GM18873 (cell line): ENCODE data around the gene KCNK4.
A peak's percentile ranks its signal among the peaks of the same experiment; 100 is the strongest.
"Not testable (repeated sequence)": the region's sequence is repeated elsewhere in the genome, so short reads cannot be mapped to it uniquely, and the experiment has no call there.

Experiments used
- ATAC-seq: cut with Tn5 transposase; IDR thresholded peaks from one replicate; pipeline ENCODE4 v1.9.1; 2021; ENCODE audit warnings: mild to moderate bottlenecking, moderate library complexity, moderate number of reproducible peaks; ENCODE audit not compliant: unreplicated experiment, low FRiP score

The KCNK4 gene

DNA sequence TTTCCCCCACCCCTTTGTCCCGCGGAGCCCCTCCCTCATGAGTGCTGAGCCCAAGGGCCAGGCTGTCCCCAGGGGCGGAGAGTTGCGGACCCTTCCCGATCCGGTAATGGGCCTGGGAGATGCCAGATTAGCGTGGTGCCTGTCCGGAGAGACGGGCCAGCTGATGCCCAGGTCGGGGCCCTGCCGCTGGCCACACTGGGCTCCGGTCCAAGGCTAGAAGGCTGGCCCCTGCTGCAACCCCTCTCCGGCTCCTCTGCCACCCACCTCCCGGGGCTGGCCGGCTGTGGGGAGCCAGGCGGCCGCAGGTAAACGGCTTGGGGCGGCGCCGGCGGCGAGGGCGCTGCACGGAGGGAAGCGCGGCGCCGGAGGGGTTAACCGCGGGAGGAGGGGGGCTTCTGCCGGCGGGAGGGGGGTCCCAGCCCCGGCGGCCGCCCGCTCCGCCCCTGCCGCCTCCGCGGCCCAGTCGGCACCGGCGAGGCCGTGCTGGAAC is at the start of gene KCNK4:
KCNK4 (plus strand) TSS at position 41 of the 490 bp plus-strand sequence. CDS start 1,717 bp downstream, outside the sequence.
- ATAC-seq, result no peak

DNA sequence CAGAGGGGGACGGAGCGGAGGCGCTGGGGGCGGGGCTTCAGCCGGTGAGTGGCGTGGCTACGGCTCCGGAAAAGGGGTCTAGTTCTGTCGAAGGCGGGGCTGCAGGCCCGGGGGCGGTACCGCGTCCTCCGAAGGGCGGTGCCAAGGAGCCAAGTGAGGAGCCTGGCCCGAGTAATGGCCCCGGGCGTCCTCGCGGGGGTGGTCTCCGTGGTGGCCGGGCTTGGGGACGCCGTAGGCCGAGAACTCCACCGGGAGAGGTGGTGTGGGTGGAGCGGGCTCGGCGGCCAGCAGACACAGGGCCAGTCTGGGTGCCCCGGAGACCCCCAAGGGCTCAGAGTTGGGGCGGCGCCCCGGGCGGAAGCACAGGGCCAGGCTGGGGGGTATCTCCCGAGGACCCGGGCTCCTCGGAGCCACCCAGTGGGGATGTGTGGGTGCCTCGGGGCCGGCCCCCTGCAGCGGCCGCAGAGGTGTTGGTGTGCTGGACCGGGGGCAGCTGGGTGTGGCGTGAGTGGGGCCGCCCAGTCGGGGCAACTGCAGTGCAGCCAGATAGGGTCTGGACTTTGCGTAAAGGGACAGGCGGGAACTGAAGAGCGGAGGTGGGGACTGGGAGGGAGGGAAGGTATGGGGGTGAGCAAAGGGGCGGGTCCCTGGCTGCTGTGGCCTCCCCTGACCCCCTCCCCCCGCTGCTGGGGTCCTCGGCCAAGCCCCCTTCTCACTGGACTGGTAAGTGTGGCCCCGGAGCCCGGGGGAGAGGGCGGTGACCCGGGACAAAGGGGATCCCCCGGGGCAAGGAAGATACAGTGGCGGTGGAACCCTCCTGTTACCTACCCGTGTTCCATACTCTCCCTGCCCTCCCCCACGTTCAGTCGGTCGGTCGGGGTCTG is 49.4 kb upstream of the KCNK4 start:
- ATAC-seq, result peak; percentile 49

DNA sequence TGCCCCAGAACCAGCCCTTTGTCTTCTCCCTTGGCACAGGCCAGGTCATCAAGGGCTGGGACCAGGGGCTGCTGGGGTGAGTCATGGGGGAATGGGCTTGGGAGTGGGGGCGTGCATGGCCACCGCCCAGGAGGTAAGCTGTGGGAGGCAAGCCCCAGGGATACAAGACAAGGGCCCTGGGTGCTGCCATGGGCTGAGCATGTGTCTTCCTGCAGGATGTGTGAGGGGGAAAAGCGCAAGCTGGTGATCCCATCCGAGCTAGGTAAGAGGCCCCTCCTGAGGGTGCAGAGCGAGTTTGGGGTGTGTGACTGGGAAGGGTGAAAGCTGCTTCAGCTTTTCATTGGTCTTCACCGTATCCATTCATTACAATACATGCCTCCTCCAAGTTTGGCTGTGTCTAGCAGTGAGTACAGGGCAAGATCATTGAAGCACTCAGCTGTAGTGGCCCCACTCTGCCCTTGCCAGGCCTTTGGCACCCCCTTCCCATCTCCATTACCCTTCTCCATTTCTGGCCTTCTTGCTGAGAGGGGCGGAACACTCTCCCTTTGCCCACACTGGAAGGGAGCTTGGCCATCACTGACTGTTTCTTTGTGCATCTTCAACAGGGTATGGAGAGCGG is 47.8 kb upstream of the KCNK4 start:
- ATAC-seq, result no peak

DNA sequence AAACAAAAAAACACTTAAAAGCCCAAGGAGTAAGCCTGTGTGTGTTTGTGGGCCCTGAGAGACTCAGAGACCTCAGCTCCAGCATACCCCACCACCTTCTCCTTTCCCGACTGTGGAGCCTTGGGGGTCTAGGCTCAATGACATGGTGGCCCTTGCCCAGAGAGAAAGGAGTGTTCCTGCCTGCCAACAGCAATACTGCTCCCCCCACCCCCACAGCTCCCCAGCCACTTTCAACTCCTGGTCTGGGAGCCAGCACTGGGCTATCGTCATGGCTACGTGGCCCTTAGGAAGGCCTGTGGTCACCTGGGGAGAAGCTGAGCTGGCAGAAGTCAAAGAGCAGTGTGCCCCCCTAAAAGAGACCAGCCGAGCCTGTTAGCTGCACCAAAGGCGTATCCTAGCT is 47.0 kb upstream of the KCNK4 start:
- no peak for ATAC-seq

DNA sequence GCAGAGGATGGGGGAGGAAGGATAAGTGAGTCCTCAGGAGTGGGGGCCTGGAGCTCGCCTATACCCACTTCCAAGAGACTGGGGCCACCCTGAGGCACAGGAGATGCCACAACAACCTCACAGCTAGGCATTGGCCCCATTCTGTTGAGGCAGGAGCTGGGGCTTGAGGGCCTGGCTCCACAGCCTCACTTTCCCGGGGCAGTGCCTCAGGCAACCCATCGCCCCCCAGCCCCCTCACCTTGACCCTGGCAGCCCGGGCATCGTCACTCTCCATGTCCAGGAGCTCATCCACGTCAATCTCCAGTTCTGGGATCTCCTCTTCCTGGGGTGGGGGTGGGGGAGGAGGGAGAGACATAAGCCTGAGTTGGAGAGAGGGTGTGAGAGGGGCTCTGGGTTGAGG is 46.1 kb upstream of the KCNK4 start:
- ATAC-seq, result no peak

DNA sequence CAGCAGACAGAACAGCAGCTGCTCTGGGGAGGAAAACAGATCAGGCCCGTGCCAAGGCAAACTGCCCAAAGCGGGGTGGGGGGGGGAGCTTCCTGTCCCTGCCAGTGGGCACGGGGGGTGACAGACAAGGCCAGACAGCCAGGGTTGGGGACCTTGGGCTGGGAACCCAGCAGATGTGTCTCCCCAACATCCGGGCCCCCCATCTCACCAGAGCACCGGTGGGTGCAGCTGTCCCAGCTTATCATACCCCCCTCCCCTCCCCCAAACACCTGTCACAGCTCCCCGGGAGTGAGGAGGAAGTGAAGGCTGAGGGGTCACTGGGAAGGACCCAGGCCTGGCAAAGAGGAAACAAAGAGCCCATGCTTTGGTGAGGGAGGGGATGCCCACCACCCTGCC is 45.7 kb upstream of the KCNK4 start:
- ATAC-seq, result no peak

DNA sequence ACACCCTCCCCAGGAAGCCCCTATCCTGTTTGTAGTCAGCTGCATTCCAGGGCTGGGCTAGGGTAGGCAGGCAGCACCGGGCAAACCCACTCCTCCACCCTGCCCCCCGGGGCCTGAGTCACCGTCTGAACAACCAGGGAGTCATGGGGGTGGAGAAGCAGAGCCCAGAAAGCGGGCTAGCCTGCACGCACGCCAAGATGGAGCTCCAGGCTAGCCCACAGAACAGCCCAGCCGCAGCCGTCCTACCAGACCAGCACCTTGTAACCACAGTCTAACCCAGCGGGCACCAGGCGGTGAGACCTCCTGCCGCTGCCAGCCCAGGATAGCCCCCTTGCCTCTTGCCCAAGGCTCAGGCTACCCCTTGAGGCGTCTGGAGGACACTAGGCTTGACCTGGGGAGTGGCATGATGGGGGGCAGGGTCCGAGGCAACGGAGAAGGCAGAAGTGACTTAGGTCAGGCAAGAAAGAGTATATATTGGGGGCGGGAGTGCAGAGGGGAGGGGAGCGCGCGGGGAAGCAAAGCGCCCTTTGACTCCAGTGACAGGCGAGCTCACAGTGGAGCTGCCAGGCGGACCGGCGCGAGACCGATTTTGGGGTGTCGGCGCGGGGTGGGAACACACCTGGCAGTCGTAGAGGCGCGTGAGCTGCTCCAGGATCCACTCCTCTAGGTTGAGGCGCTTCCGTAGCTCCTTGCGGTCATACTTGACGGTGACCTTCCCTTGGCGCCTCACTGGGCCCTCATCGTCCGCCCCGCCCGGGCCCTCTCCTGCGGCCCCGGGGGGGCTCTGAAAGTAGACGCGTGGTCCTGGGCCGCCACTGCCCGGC is 45.1 kb upstream of the KCNK4 start:
- no peak for ATAC-seq

DNA sequence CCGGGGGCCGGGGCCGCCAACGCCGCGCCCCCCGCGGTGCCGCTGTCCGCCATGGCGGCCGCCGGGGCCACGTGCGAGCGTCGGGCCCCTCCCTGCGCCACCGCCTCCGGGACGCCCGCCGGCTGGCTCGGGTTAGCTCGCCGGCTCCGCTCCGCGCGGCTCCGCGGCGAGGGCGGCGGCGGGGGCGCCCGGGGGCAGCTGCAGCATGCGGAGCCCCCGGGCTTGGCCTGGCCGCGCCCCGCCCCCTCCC is 44.6 kb upstream of the KCNK4 start:
- not testable (repeated sequence) for ATAC-seq

DNA sequence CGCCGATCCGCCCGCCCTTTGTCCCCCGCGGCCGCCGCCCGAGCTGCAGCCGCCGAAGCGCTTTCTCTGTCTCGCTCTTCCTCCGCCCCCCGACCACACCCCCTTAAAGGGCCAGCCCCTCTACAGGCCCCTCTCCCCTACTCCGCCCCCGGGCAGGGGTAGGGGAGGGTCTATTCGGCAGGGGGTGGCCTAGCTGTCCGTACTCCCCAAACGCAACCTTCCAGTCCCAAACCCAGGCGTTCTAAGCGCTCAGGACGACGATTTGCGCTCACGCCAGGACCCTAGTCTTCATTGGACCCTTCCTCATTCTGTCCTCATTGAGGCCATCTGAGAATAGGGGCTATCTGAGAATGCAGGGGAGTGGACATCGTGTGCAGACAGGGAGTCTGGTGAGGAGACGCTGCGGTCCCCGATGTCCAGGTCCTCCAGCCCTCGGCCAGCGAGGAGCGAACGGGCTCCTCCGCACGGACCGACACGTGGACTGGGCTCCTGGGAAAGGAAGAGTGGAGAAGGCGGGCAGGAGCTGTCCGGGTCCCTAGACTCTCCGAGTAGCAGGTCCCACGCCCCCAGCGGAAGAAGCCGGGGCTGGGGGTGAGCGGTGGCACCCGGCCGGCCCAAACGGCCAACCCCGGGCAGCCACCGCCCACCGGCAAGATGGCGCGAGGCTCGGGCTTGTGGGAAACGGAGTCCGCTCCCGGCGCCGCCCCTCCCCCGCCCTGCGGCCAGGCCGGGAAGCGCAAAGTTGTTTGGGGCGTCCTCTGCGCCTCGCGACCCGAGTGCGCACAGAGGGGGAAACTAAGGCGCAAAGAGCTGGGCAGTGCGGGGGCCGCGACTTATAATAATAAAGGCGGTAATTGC is 44.0 kb upstream of the KCNK4 start, which contains the start of gene PPP1R14B:
PPP1R14B (minus strand) TSS at position 73 of the 858 bp plus-strand sequence. CDS start 270 bp downstream, outside the sequence.
- no peak for ATAC-seq

DNA sequence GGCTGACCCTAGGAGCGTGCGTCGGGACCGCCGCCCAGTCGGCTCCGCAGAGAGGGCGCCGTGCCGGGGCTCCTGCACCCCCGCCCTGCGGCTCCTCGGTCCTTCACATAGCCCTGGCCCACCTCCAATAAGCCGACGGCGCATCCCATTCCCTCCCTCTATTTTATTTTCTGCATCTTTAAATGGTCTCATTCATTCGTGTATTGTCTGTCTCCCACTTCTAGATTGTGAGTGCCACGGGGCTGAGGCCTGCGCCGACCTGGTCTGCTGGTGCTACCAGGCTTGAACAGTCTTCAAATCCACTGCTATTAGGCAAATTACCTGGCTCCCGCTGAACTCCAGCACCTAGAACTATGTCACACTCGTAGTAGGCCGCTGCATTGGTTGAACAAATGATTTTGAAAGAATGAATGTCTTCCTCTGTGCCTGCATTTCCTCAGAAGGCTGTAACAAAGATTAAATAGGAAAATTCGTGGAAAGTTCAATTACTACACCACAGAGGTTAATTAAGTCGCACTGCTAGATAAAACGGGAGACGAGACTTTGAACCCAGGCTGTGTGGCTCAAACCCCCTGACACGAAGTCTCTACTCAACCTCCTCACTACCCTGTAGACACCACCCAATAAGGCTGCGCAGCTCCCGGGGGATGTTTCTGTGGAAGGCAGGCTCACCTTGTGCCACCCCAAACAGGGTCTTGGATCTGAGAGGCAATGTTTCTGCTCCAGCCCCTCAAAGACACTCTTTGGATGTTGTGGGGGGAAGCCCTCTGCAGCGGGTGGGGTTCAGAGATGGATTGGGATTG is 43.2 kb upstream of the KCNK4 start:
- no peak for ATAC-seq

DNA sequence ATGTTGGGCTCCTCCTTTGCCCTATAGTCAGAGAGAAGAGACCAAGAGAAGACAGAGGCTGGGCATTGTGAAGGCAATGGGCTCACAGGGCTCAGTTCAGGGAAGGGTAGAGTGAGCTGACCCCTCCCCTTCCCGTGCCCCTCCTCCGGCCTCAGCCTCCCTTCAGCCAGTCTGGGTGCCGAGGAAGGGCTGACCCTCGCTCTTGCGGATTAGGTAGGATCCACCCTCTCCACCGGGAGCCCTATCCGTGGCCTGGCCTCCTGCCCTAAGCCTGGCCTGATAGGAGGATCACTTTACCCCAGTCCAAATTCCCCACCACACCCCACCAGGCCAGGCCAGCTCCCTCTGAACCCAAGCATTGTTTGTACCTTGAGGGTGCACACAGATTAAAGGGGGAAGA is 42.5 kb upstream of the KCNK4 start:
- ATAC-seq, result no peak

DNA sequence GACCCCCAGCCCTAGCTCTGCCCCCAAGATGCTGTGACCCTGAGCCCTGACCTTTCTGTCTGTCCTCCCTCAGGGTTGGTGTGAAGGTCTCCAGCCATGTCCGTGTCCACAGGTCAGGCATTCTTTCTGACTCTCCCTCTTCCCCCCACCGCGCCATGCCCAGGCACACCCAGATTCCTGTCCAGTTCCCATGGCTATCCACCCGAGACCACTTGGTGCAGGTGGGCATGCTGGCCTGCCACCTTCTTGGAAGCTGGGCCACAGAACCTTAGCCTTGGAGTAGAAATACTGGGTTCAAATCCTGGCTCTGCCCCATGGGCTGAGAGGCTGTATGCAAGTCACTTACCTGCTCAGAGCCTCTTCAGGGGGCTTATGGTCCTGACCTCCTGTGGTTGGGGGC is 42.1 kb upstream of the KCNK4 start:
- no peak for ATAC-seq

DNA sequence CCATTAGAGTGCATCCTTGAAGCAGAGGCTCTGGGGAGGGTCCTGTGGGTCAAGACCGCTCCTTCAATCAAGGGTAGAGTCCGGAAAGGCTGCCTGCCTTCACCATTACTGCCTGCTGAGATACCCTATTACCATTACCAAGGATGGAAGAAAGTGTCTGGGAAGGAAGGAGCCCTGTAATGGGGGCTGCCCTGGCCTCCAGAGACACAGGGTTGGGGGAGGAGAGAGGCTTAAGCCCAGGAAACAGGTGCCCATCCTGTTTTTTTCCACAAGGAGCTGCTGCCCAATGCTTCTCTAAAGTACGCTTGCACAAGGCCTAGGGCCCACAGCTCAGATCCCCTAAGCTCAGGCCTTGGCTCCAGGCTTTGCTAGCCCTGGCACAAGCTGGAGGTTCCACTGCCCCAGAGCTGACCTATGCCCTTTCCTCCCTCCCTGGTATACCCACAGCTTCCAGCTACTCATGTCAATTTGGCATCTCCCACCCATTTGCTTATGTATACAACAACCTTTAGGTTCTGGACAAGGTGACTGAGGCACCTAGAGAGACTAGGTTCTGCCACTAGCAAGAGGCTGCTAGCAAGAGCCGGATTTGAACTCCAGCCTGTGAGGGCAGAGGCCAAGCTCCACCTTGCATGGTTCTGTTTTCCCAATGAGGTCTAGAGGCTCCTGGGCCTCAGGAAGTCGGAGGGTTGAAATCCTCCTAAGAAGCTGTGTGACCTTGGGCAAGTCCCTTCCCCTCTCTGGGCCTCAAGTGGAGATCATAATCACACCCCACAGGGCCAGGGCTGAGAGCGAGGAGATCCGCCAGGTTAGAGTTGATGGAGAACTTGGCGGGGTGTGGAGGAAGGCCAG is 41.3 kb upstream of the KCNK4 start:
- ATAC-seq, result no peak

DNA sequence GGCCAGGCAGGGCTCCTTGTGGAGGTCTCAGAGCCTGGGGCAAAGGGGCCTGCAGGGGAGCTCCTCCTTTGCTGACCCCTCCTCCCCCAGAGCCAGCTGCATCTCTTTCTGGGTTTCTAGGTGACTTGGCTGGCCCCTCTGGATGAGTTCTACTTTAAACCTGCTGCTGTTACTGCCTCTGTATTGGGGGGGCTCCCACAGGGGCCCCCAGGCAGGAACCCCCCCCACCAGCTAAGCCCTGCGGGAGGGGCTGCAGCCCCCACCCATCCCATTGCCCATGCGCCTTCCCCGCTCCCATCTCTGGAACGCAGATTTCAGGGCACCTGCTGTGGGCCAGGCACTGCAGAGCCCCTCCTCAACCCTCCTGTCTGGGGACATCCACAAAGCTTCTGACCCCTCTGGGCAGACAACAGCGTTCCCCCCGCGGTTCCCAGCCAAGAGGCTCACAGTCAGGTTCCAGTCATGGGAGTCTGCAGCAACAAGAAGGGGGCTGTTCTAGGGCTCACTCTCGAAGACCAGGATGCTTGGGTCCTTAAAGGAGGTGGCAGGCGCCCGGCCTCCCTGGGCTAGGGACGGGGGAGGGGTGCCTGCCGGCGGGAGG is 40.6 kb upstream of the KCNK4 start:
- no peak for ATAC-seq

DNA sequence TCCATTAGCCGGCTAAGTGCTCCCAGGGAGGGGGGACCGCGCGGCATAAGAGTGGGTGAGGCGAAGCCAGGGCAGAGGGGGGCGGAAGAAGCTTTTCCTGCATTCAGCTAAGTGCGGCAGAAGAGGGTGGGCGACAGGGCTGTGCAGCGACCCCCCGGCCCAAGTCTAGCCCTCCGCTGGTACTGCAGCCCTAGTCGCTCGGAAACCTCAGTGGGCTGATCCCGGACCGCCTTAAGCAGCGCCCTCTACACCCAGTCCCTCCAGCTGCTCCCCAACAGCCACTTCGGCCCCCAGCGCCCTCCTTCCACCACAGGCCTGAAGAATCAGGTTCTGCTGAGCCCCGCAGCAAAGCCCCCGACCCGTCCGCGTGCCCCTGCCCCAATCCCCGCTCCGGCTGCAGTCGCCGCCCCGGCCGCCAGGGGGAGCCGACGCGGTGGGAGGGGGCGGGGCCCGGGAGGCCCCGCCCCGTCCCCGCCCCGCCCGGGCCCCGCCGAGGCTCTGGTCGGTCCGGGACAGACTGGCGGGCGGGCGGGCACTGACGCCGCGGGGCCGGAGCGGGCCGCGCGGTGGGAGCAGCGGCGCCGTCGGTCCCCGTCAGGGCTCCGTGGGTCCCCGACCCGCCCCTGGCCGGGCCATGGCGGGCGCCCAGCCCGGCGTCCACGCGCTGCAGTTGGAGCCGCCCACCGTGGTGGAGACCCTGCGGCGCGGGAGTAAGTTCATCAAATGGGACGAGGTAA is 39.9 kb upstream of the KCNK4 start, which contains the start of gene PLCB3:
PLCB3 (plus strand) TSS at position 515 of the 737 bp plus-strand sequence; CDS start at position 635, 120 bp downstream.
- no peak for ATAC-seq

DNA sequence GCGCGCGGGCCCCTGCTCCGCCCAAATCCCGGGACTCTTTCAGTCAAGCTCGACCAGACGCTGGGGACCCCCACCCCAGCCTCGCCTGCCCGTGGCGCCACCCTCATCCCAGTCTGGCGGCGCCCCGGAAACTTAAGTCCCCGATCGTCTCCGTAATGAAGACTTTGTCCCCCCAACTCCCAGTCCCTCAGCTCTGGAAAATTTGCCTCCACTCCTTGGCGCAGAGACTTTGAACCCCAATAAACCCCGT is 39.4 kb upstream of the KCNK4 start:
- ATAC-seq, result no peak

DNA sequence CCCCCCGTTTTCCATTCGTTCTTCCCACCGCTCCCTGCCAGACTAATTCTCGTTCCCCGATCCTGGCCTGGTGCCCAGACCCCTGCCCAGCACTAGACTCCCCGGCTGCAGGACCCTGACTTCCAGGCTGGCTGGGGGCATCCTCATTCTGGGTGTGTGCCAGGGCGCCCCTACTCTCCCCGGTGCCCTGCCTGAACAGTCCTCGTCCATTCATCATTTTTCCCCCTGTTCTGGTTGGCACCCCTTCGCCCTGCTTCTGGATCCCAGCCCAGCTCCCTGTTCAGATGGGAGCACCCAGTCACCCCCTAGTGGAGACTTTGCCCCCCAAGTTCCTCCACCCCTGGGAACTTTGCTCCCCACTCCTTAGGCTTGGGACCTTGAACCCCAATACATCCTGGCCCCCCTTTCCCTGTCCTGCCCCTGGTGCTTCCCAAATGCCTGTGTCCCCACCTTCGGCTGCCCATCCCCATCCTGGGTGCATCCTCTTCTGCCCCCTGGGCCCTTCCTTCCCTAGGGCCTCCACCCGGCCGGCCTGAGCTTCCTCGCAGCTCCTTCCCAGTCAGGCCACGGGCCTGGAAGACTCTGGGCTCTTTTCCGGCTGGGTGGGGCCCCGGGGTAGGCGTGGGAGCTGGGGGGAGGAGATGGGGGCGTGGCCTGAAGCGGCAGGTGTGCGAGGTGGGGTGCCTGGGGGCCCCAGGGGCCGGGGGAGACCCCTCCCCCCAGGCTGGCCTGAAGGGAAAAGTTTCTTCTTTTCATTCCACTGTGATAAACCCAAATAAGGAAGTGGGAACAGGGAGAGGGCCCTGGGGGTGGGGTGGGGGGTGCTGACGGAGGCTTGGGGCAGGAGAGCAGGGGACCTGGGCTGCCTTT is 38.9 kb upstream of the KCNK4 start:
- no peak for ATAC-seq
